Stimulated activated CD4-positive, alpha-beta T cell treated with anti-CD3 and anti-CD28 coated beads, TNF-alpha, amount 100 ng/mL, for 4 hours (primary cell): Measurements from ENCODE around the gene ARHGEF7.

Experiments used
- DNase-seq, 3 experiments: peaks; one replicate each; pipeline ENCODE4 v3.0.0-alpha.2; 2020; ENCODE audit warnings: low read depth in 3 of 3

ARHGEF7 gene

GRCh38 chr13:111298214-111298975 lies 183.3 kb downstream of the ARHGEF7 start:
- DNase-seq = no peak

- no peak for DNase-seq
These were observed 187.1 kb downstream of the ARHGEF7 start for GRCh38 chr13:111302045-111302726.

- no peak for DNase-seq
These were observed 188.4 kb downstream of the ARHGEF7 start for GRCh38 chr13:111303559-111303958.

- no peak for DNase-seq
These were observed 189.0 kb downstream of the ARHGEF7 start for GRCh38 chr13:111304041-111304544.

GRCh38 chr13:111304603-111305289 lies 189.6 kb downstream of the ARHGEF7 start:
- DNase-seq = no peak

GRCh38 chr13:111312944-111313590 lies 198.0 kb downstream of the ARHGEF7 start:
- no peak for DNase-seq

GRCh38 chr13:111313911-111314425 lies 198.9 kb downstream of the ARHGEF7 start:
- DNase-seq = no peak

GRCh38 chr13:111314852-111315251 lies 199.7 kb downstream of the ARHGEF7 start:
- no peak for DNase-seq

GRCh38 chr13:111315347-111315995 lies 200.4 kb downstream of the ARHGEF7 start:
- DNase-seq = no peak

- DNase-seq = no peak
These were observed 201.1 kb downstream of the ARHGEF7 start for GRCh38 chr13:111316161-111316730.

GRCh38 chr13:111317042-111317550 lies 202.0 kb downstream of the ARHGEF7 start:
- no peak for DNase-seq

- no peak for DNase-seq
These were observed 202.6 kb downstream of the ARHGEF7 start for GRCh38 chr13:111317571-111318345.

GRCh38 chr13:111318386-111318785 lies 203.3 kb downstream of the ARHGEF7 start:
- no peak for DNase-seq

- no peak for DNase-seq
These were observed 204.4 kb downstream of the ARHGEF7 start for GRCh38 chr13:111319521-111319920.

GRCh38 chr13:111319998-111320911 lies 205.1 kb downstream of the ARHGEF7 start, which contains the start of gene TEX29:
TEX29 (plus strand) TSS chr13:111320642; CDS start chr13:111320891, 249 bp downstream.
- no peak for DNase-seq

GRCh38 chr13:111322001-111322915 lies 207.1 kb downstream of the ARHGEF7 start:
- DNase-seq = no peak

GRCh38 chr13:111322916-111323331 lies 207.8 kb downstream of the ARHGEF7 start:
- no peak for DNase-seq
